Colon (tissue), 2 donors: ENCODE data around the gene EXD3.
"Not testable (repeated sequence)": the region's sequence is repeated elsewhere in the genome, so short reads cannot be mapped to it uniquely, and the experiment has no call there.

Source experiments
- FAIRE-seq: peaks from 2 replicates; lab custom pipeline; 2012; peaks lifted over from hg19 to GRCh38; lab: Jason Lieb, UNC
- donor health status: control.
- donor health status: control.

EXD3 gene

GRCh38 chr9:137379761-137380161 lies 43.2 kb downstream of the EXD3 start:
- no peak for FAIRE-seq

GRCh38 chr9:137378688-137379410 lies 44.1 kb downstream of the EXD3 start:
- FAIRE-seq, result not testable (repeated sequence)

- FAIRE-seq, result no peak
These were observed 46.6 kb downstream of the EXD3 start for GRCh38 chr9:137376386-137376785.

GRCh38 chr9:137375321-137376058 lies 47.5 kb downstream of the EXD3 start:
- FAIRE-seq, result no peak

DNA sequence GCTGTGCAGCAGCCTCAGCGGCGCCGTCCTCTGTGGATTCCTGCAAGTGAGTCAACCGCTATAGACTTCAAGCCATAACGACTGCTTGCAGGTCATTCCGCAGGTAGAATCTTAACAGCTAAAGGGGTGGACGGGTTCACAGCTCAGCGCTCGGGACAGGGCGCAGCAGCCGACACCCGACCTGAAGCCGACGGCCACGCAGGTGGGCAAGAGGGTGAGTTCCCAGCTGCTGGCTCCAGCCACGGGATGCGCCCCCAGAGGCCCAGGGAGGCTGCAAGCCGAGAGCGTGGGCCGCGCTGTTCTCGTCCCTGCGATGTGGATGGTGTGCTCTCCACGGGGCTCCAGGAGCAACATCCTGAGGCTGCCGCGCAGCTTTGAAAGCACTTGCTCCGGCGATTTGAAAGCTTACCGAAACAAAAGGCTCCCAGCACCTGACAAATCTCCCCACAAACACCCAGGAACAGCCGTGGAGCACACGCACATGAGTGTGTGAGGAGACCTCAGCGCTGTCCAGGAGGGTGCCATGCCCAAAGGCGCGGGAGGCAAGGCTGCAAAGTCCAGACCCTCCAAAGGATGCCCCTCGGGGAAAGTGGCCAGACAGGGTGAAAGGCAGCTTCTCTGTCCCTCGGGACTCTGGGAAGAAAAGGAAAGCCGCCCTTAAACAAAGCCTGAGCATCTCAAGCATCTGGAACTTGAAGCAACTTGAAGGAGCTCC lies 48.7 kb downstream of the EXD3 start:
- FAIRE-seq, result no peak

DNA sequence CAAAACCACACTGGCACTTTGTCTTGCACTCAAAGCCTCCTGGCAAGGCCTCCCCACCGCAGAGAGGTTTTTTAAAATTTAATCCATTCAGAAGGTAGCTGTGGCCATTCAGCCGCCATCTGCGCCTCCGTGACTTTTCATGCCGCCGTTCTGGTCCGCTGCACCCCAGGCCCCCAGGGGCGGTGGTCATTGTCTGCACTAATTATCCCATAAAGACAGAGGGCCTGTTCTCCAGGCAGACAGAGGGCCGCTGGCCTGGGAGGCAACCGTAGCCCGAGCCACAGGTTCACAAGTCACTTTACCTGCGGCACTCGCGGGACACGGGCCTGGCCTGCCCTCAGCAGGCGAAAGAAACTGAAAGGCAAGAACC lies 49.4 kb downstream of the EXD3 start:
- no peak for FAIRE-seq

DNA sequence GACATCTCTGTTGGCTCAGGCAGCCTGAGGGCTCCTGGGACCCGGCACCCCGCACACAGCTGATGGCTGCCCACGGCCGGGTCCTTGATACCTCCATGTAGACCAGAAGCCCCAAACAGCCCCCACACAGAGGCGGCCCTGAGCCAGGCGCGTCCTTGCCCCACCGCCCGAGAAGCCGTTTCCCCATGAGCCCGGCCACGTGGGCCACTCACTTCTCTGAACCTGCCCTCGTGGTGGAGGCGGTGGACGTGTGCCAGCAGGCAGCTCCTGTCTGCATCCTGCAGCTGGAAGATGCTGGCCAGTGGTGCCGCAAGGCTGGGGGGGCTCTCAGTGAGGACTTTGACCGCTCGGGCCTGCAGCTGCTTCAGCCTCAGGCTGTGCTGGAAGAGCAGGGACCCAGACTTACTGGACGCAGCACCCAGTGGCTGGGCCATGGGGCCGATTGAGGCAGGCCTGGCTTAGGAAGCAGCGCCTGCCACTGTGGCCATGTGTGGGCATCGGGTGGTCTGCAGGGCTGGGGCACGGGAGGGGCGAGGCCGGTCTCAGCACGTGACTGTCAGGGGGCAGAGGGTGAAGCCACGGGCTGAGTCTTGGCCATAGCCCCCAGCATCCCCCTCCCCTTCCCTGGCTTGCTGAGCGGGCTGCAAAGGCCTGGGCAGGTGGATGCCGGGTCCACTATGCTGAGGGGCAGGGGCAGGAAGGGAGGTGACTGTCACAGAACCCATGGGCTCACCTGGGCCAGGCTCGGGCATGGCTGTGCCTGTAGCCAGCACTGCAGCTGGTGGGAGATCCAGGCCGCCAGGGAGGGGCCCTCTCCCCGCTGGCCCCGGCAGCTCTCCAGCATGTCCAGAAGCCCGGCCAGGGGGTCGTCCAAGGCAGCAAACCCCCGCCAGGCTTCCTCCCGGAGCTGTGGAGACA lies 50.0 kb downstream of the EXD3 start:
- no peak for FAIRE-seq

- no peak for FAIRE-seq
These were observed 50.9 kb downstream of the EXD3 start for GRCh38 chr9:137371946-137372651.

DNA sequence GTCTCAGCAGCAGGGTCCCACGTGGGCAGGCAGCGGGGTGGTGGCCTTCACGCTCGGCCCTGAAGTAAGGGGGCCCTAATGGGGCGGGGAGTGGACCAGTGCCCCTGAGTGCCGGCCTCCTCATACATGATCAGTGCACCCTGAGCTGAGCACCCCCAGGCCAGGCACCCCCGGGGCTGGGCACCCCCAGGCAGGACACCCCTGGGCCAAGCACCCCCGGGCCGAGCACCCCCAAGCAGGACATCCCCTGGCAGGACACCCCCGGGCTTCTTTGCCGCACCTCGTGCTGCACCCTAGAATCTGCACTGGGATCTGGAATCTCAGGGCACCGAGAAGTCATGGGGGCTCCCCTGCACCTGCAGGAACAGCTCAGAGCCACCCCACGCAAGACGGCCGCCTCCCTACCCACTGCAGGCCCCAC lies 51.4 kb downstream of the EXD3 start:
- FAIRE-seq, result no peak

- FAIRE-seq, result no peak
These were observed 52.0 kb downstream of the EXD3 start for GRCh38 chr9:137370865-137371520.

DNA sequence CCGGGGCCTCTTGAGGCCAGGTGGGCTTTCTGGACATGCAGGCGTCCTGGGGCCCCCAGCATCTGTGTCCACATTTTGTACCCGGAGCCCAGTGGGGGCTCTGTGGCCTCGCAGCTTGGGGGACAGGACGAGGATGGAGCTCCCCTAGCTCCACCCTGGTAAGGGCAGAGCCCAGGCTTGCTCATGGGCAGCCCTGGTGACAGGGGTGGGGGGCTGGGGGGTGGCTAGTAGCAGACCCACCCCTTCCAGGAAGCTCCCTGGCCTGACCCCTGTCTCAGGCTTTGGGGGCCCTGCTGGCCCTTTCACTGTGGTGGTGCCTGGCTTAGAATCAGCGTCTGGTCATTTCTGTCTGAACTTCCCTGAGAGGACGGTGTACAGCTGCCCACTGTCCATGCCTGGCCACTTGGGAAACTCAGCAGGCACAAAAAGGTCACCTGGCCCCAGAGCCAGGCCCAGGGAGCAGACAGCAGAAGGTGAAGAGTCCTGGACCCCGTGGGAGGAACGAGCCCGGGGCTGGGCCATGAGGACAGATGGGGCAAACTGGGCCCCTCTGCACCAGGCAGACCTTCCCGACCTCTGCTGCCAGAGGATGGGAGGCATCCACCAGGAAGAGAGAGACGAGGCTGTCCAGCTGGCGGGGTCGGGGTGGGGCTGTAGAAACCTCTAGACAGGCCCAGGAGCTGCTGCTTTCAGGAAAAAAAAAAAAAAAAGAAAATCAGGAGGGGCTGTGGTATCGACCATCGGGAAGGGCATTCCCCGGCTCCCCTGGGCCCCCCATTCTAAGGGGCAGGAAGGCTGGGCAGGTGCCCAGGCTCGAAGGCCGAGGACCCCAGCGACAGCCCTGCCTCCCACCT lies 52.8 kb downstream of the EXD3 start:
- no peak for FAIRE-seq

DNA sequence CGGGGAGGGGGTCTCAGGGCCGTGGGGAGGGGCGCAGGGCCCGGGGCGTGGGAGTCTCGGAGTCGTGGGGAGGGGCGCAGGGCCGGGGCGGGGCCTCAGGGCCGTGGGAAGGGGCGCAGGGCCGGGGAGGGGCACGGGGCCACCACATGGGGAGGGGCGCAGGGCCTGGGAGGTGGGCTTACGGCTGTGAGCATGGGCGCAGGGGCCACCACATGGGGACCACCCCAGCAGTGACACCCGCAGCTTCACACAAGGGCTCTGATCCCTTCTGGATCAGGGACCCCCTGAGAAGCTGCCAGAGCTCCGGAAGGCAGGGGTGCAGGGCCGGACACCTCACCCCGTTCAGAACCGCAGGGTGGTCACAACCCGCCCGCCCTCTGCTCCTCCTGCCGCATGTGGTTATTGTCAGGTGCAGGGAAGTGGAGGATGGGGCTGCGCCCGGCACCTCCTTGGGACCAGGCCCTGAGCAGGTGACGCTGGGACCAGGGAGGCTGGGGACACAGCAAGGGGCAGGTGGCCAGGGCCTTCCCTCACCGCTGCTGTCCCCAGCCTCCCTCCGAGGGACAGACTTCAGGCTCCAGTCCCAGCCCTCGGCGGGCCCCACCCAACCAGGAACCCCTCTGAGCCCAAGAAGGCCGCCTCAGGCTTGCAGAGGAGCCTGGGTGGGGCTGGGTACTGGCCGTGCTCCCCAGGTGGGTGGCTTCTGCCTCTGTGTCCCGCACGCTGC lies 53.7 kb downstream of the EXD3 start:
- FAIRE-seq, result no peak

DNA sequence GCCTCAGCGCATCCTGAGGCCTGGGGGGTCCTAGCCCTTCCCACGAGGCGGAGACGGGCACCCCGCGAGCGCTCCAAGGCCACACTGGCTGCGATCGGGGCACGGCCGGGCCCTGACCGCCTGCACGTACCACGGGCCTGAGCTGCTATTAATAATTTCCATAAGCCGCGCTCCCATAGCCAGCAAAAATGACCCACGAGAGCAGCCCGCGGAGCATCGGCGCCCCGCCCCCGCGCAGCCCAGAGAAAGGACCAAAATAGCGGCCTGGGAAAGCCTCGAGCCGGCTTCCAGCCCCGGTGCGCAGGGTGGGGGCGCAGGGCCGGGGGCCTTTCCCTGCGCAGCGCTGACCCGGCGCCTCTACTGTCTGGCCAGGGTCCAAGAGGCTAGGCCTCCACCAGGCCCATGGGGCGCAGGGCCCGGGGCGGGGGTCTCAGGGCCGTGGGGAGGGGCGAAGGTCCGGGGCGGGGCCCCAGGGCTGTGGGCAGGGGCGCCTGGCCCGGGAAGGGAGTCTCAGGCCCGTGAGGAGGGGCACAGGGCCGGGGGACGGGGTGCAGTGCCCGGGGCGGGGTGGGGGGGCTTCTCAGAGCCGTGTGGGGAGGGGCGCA lies 54.4 kb downstream of the EXD3 start:
- no peak for FAIRE-seq

DNA sequence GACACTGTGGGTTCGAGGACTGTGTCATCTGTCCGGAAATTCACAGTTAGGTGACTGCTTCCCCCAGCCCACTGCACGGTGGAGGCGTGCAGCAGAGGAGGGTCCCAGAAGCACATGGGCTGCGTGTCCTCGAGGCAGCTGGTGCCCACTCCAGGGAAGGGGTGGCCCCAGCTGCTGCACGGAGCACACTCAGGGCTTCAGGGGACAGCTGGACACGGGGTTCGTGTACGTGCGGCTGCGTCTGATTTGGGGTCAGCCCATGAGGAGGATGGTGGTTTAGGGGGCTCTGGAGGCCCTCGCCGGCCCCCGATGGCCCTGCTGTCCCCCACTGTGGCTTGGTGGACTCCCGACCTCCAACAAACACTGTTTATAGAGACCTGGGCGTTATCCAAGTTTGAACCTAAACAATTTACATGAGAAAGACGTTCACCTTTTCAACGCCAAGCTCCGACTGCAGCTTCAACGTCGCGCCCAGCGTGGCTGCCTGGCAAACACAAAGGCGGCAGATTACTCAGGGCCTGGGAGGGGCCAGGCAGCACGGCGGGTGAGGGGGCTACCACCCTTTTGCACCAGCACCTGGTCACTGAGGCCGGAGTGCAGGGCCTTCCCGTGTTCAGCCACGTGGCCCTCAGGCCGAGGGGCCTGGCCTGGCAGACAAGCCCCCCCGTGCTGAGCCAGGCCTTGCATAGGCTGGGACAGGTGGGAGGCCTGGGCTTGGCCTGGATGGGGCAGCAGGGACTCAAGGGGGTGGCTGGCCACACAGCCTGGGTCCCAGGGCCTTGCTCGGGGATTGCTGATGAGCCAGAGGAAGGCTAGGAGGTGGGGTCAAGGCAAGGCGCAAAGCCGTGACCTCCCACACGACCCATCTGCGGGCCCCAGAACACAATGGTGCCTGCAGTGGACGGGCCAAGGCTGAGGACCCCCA lies 55.2 kb downstream of the EXD3 start:
- no peak for FAIRE-seq

DNA sequence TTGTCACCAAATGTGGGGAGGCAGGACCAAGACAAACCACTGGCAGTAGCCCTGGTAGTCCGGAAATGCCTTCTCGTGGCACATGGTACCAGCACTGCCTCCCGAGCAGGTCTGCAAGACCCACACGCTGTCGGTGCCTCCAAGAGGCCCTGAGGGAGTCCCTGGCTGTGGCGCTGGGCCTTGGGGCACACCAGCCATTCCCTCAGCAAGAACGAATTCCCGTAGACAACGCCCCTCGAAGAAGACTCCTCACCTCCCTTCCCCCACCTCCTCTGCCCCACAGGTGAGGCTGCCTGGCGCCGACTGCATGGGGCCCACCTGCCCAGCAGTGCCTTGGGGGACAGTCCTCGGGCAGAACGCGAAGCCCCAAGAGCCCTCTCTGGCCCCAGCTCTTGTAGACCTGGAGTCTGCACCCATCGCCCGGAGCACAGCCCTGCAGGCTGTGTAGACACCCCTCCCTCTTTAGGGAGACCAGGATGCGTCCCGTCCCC lies 56.0 kb downstream of the EXD3 start:
- FAIRE-seq, result no peak

DNA sequence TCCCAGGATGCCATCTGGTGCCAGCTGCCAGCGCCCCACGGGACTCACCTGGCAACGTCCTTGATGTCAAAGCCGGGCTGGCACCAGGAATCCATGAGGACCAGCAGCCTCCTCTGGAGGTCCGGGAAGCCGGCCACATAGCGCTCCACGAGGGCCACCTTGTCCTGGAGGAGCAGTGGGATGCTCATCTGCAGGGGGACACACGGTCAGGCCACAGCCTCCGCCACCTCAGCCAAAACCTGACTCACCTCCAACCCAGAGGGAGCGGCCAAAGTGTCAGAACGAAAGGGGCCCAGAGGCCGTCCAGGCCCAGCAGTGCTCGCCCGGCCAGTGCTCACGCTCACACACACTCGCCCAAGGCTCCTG lies 56.5 kb downstream of the EXD3 start:
- no peak for FAIRE-seq
